GM21737 (cell line): ENCODE data around the gene ESAM.

Experiments
- ATAC-seq: cut with Tn5 transposase; IDR thresholded peaks from one replicate; pipeline ENCODE4 v1.9.1; 2021; ENCODE audit warnings: mild to moderate bottlenecking, moderate library complexity; ENCODE audit not compliant: unreplicated experiment

The ESAM gene

GRCh38 chr11:124762105-124762623, at the start of gene ESAM:
TSS of gene ESAM (minus strand) at chr11:124762290. CDS start at chr11:124762154, 136 bp downstream.
- ATAC-seq = peak; percentile 50

GRCh38 chr11:124811399-124812125, 49.5 kb upstream of the ESAM start:
- no peak for ATAC-seq

GRCh38 chr11:124807660-124808270, 45.7 kb upstream of the ESAM start:
- no peak for ATAC-seq

GRCh38 chr11:124807201-124807600, 45.1 kb upstream of the ESAM start:
- no peak for ATAC-seq

GRCh38 chr11:124804884-124805283, 42.8 kb upstream of the ESAM start:
- no peak for ATAC-seq

- no peak for ATAC-seq
Observed at GRCh38 chr11:124801636-124802312, 39.7 kb upstream of the ESAM start.

- ATAC-seq = no peak
Observed at GRCh38 chr11:124801014-124801413, 38.9 kb upstream of the ESAM start.

- ATAC-seq = peak; percentile 86
Observed at GRCh38 chr11:124800226-124800929, 38.3 kb upstream of the ESAM start, which contains the start of gene MSANTD2. TSS of gene MSANTD2 (minus strand) at chr11:124800406. CDS start at chr11:124800380, 26 bp downstream.

- ATAC-seq = peak; percentile 31
Observed at GRCh38 chr11:124799348-124800225, 37.5 kb upstream of the ESAM start.

- peak; percentile 16 for ATAC-seq
Observed at GRCh38 chr11:124798991-124799347, 36.9 kb upstream of the ESAM start.

- ATAC-seq = no peak
Observed at GRCh38 chr11:124796312-124796711, 34.2 kb upstream of the ESAM start.

GRCh38 chr11:124793466-124794278, 31.6 kb upstream of the ESAM start:
- no peak for ATAC-seq

- peak; percentile 72 for ATAC-seq
Observed at GRCh38 chr11:124791626-124792341, 29.7 kb upstream of the ESAM start.

- no peak for ATAC-seq
Observed at GRCh38 chr11:124788521-124788920, 26.4 kb upstream of the ESAM start.

GRCh38 chr11:124784051-124784450, 22.0 kb upstream of the ESAM start:
- ATAC-seq = no peak

GRCh38 chr11:124783002-124783401, 20.9 kb upstream of the ESAM start:
- no peak for ATAC-seq

- no peak for ATAC-seq
Observed at GRCh38 chr11:124779568-124779967, 17.5 kb upstream of the ESAM start.

- no peak for ATAC-seq
Observed at GRCh38 chr11:124778281-124778680, 16.2 kb upstream of the ESAM start.
